ENCODE results near the gene ELMO1.

The ELMO1 gene

DNA sequence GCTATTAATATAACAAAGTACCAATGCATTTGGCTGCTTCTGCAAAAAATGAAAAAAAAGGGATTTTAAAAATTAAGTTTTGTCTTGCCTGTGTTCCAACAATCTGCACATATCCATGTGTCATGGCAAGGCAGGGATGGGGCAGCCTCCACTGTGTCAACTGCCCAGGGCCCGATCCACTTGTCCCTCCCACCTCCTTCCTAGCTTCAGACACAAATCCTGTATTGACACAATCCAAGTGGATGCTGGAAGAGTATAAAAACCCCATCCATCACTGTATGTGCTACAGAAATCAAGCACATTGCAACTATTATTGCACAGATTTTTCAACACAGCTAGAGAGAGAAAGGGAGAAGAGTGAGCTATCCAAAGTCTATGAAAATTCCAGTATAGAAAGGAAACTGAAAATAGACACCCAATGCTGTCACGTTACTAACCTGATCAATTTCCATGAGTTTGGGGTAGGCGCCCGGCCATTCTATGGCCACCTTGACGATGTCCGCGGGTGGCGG is 106.4 kb downstream of the ELMO1 start:
- no peak for DNase-seq
- in situ Hi-C loops (cut with HindIII; ENCODE audit: low pct_ligation_motif_present, low pct_unique_long_range_greater_than_20kb, low sequenced_read_pairs), result no loop called here

DNA sequence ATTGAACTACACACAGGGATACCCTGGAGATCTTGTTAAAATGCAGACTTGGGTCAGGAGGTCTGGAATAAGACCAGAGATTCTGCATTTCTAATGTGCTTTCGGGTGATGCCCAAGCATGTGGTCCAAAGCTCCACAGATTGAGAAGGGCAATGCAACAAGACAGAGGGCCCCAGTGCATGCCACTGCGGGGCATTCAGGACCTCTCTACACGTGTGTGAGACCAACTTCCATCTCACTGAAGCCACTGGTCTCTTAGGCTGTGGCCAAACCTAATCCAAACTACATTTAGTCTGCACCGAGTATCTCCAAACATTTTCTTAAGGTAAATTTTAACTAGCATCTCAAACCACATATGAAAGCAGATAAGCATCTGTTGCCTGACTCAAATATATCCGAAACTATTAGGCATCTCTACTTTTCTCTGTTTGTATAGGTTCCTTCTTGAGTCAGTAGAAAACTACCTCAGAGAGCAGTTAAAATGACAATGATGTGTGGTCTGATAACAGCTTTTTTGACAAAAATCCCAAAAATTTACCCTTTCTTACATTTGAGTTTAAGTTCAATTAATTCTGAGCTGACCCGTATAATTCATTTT is 107.5 kb downstream of the ELMO1 start:
- no peak for DNase-seq
- in situ Hi-C loops (cut with HindIII; ENCODE audit: low pct_ligation_motif_present, low pct_unique_long_range_greater_than_20kb, low sequenced_read_pairs), result no loop called here

DNA sequence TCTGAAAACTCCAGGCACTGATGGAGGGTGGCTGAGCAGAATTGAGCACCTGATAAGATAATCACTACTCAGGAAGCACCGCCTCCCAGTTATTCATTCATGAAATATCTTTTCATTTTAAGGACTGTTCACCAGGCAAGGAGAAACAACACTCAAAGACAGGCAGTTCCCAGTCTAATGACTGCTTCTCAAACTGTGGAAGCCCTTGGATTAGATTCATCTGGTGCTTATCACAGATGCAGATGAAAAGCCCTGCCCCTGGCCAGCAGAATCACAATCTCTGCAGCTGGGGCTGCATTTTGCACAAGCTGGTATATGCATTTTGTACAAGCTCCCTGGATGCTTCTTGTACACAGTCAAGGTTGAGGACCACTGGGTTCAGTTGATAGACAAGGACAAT is 109.7 kb downstream of the ELMO1 start:
- in situ Hi-C loops (cut with HindIII; ENCODE audit: low pct_ligation_motif_present, low pct_unique_long_range_greater_than_20kb, low sequenced_read_pairs), result no loop called here
- DNase-seq, result no peak

DNA sequence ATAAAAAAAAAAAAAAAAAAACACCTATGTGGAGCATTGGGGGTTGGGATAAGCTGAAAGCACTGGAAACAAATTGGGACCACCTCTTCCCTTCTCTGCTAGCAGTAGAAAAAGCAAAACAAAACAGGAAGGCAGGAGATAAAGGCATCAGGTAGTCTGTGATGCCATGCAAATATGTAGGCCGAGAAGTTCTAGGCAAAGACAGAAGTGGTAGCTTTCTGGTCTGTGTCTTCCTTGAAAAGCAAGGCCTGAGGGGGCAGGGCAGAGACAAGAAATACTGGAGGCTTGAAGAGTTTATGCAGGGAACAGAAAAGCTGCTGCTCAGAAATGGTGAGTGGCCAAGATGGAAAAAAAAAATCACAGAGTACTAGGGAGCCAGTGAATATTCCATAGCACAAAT is 111.1 kb downstream of the ELMO1 start:
- in situ Hi-C loops (cut with HindIII; ENCODE audit: low pct_ligation_motif_present, low pct_unique_long_range_greater_than_20kb, low sequenced_read_pairs), result no loop called here

DNA sequence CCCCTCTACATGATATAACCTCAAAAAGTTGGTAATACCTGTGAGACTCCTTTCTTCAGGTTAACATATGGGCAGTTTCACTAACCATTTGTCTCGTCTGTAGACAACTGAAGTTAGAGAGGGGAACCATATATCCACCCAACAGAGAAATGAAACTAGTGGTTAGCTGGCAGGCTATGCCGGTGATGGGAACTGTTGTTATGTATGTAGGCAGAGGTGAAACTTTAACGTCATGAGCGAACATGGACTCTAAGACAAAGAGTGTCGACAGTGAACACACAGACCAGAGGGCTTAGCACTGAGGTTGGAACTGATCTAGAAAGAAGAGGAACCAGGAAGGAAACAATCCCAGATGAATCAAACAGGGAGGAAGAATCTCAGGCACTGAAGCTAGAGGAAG is 112.4 kb downstream of the ELMO1 start:
- no peak for DNase-seq
- in situ Hi-C loops (cut with HindIII; ENCODE audit: low pct_ligation_motif_present, low pct_unique_long_range_greater_than_20kb, low sequenced_read_pairs), result no loop called here

More for the DNA sequence above, 111.1 kb downstream of the ELMO1 start:
- DNase-seq, result no peak

DNA sequence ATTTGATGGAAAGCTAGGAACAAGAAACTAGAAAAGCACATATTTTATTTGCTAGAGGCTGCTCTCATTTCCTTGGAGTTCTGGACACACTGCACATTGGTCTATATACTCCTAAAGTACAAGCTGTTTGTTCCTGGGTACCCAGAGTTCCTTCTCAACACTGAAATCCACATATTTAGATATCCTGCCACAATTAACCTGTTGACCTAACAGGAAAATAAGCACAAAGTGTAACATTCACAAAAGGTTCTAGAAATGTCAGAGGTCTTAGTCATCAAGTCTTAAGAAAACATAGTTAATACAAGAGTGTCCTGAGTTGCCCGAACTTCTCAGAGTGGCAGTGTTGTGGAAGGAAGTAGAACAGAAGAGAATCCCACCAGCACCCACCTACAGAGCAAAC is 115.6 kb downstream of the ELMO1 start:
- no peak for DNase-seq
- in situ Hi-C loops (cut with HindIII; ENCODE audit: low pct_ligation_motif_present, low pct_unique_long_range_greater_than_20kb, low sequenced_read_pairs), result no loop called here

DNA sequence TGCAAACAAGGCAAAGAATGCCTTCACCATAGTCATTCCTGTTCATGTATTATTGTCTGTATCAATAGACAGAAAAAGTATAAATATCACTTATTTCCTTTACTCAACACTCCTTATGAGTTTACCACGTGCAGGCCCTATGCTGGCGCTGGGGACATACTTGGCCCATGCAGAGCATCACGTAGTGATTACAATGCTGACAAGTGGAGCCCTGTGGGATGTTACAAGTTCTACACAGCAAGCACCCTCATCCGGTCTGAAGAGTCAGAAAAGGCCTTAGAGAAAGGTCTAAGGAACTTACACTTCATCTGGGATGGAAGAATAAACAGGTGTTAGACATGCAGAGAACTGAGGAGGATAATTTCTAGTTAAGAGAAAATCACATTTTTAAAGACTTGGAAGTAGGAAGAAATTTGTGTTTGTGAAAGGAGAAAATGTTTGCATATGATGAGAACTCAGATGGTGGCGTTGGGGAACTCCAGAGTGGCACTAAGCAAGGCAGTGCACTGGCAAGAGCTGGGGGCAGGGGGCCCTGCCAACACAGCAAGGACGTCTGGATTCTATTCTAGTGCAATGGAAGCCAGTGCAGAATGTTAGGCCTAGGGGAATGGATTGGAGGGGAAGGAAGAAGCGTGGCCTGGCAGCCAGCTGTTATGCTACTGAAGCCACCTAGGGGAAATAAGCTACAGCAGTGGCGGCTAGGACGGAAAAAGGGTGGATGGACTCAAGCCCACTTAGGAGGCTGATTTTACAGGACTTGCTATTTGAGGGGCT is 116.2 kb downstream of the ELMO1 start:
- in situ Hi-C loops (cut with HindIII; ENCODE audit: low pct_ligation_motif_present, low pct_unique_long_range_greater_than_20kb, low sequenced_read_pairs), result no loop called here
- DNase-seq, result no peak

DNA sequence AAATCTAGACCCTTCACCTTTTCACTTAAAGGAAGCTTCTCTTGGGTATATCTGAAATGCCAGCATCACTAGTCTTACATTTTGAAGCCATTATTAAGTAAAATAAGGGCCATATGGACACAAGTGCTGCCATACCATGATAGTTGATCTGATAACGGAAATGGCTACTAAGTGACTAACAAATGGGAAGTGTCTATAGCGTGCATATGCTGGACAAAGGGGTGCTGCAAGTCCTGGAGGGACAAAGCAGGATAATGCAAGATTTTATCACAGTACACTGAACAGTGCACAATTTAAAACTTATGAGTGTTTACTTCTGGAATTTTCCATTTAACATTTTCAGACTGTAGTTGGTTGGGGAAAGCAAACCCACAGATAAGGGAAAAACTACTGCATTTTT is 117.9 kb downstream of the ELMO1 start:
- in situ Hi-C loops (cut with HindIII; ENCODE audit: low pct_ligation_motif_present, low pct_unique_long_range_greater_than_20kb, low sequenced_read_pairs), result no loop called here
- no peak for DNase-seq

DNA sequence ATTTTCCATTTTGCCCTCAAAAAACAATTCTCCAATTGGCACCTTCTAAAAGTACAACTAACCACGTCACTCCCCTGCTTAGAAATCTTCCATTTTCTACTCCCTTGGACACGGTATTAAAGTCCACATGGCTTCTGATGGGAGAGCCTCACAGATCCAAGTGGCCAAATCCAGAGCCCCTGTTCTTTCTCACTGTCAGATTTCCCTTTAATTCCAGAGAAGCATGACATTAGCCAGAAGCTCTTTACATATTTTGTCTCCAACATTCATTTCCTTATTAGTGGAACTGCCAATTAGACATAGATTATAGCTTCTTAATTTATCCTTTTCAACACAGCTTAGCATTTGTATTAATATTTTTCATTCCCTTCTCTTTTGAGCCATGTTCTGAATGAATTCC is 118.7 kb downstream of the ELMO1 start:
- DNase-seq, result no peak
- in situ Hi-C loops (cut with HindIII; ENCODE audit: low pct_ligation_motif_present, low pct_unique_long_range_greater_than_20kb, low sequenced_read_pairs), result no loop called here

DNA sequence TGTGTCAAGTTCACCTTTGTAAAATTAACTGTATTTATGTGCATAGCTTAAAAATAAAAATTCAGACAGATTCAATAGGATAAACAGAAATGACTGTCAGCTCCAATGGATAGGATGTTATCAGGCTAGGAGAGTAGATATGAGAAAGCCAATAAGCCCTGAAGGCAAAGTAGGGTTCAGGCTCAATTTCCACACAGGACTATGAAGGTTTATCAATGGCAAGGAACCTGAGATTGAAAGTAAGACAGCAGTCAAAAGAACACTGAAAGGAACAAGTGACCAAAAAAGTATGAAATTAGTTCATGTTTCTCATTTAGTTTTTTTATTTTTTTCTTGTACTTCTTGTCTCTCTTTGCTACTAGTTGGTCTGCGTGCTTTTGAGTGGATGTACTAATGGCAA is 121.4 kb downstream of the ELMO1 start:
- DNase-seq, result no peak
- in situ Hi-C loops (cut with HindIII; ENCODE audit: low pct_ligation_motif_present, low pct_unique_long_range_greater_than_20kb, low sequenced_read_pairs), result no loop called here

DNA sequence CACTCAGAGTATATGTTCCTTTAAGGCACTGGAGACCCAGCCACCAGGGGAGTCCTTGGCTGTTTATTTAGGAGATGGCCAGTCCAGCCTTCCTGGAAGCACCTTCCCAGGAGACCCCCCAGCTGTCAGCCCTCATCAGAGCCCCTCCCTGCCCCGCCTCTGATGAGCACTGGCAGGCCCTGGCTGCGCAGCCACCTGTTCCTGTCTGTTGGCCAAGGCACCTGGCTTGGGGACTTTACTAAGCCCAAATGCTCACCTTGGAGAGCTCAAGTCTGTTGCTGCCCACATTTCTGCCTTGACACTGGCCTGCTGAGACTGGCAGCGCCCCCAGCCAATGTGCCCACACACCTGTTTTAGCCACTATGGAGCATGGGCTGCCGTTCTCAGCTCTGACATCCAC is 124.7 kb downstream of the ELMO1 start:
- no peak for DNase-seq
- in situ Hi-C loops (cut with HindIII; ENCODE audit: low pct_ligation_motif_present, low pct_unique_long_range_greater_than_20kb, low sequenced_read_pairs), result no loop called here

DNA sequence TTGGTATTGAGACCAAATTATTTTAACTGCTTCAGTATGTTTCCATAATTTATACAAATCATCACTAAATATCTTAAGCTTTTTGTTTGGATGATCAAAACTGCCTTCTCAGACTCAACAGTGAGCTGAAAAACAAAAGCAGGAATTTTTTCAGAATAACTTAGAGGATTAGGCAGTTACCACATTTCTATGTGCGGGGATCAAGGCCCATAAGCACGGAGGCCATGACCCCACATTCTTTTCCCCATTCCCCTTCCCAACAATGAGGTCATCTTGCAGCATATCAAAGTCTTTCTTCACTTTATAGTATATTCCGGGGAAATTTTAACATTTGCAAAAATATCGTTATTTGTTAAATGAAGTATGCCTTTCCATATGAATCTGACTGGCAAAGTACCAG is 125.8 kb downstream of the ELMO1 start:
- in situ Hi-C loops (cut with HindIII; ENCODE audit: low pct_ligation_motif_present, low pct_unique_long_range_greater_than_20kb, low sequenced_read_pairs), result no loop called here
- no peak for DNase-seq

DNA sequence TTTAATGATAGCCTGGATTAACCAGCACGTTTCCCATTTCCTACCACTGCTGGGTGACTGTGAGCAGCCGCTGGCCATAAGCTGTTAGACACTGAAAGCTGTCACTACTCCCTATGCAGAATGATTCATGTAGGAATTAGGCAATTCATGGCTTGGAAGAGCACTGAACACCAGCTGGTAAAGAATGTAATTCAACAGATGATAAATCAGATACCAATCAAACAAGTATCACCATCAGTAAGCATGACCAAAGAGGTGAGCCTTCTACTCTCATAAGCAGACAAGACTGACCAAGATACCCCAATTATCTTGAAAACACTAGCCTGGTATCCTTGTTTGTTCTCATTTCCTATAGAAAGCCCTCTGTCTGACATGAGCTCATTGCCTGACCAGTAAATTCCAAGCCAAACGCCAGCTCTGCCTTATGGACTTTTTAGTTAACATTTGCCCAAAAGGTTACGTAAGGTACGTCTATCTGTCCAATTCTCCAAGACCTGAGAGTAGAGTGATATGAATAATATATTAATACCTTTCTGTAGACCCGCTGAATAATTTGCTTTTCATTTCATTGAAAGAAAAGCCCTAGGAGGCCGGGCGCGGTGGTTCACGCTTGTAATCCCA is 127.7 kb downstream of the ELMO1 start:
- DNase-seq, result no peak
- in situ Hi-C loops (cut with HindIII; ENCODE audit: low pct_ligation_motif_present, low pct_unique_long_range_greater_than_20kb, low sequenced_read_pairs), result no loop called here

DNA sequence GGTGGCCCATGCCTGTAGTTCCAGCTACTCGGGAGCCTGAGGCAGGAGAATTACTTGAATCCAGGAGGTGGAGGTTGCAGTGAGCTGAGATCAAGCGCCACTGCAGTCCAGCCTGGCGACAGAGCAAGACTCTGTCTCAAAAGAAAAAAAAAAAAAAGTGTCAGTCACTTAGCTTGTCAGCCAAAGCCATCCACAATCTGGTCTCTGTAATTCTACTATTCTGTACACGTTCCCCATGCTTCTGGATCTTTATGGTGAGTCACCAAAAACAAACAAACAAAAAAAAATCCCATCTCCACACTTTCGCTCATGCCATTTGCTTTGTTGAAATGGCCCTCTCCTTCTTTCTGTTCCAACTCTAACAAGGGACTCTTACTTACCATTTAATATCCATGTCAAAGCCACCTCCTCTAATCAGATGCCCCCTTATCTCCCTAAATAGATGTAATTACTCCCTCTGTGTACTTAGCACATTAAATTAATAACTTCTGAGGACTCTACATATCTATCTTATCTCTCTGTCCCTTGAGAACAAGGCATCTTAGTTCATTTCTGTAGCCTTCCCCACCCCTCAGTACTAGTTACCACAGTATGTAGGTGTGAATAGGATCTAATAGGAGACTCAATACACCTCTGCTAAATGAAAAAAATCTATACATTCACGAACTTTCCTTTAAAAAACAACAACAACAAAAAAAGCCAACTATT is 128.4 kb downstream of the ELMO1 start:
- in situ Hi-C loops (cut with HindIII; ENCODE audit: low pct_ligation_motif_present, low pct_unique_long_range_greater_than_20kb, low sequenced_read_pairs), result no loop called here
- DNase-seq, result no peak

DNA sequence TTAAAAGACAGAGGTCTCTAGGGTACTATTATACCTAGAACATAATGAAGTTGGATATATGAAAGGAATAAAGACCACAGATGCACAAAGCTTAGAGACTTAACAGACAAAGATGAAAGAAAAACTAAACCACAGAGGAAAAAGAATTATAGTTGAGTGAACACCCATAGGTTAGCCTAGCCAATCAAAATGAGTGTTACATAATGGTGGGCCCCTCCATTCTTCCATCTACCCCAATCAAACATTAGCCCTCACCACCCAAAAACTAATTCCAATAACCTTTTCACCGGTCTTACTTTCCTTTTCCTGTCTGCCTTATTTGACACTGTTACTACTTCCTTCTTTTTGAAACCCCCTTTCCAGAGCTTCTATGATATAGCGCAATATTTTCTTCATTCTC is 130.1 kb downstream of the ELMO1 start:
- in situ Hi-C loops (cut with HindIII; ENCODE audit: low pct_ligation_motif_present, low pct_unique_long_range_greater_than_20kb, low sequenced_read_pairs), result no loop called here
- no peak for DNase-seq

DNA sequence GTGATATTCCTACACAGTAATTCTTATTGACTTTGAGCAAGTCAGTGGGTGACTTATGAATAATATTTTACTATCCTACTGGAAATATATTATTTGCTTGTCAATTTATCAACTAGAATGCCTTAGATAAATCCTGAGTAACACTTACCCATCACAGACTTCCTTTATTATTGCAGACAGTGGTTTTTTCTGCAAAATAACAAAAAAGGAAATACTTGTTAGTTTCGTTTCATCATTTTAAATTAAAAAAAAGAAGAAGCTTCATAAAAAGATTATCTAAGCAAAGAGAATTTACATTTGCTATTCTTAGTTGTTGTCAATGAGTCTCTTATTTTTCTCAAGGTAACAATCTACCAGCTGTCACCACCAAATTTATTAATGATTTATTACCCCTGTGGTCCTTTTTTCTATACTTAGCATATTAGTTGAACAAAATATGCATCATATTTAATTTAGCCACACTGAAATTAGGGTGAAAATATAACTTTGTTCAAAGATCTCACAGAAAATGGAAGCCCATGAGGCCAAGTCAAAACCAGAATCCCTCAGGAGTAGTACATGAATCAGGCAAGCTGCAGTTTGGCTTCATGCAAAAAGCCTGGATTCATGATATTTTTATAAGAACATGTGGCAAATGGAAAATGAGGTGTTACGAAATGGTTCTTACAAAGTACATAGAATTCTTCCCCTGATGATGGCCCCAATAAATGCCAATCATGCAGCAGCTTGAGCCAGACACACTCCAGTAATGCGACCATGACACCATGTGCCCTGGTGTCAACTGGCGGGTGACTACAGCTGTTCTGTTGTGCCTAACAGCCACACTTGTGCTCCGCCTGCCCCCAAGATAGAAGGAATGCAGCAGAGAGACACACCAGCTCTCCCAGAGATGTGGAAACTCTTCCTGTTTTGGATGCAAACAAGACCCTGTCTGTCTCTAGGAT is 132.6 kb downstream of the ELMO1 start:
- no peak for DNase-seq
- in situ Hi-C loops (cut with HindIII; ENCODE audit: low pct_ligation_motif_present, low pct_unique_long_range_greater_than_20kb, low sequenced_read_pairs), result no loop called here

DNA sequence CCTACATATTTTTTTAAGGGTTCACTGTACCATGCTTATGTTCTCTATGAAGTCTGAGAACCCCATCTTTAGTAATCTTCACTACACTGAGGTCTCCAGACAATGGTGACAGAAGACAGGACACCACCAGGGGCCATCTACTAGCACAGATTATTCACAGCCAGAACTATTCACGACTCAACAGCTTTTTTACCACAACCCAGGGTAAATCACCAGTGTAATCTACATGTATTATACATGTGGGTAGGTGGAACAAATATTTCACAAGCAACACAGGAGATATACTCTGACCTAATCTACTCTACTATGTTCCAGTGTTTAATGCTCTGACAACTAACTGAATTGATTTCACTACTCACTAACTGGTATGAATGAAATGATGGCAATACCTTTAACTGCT is 136.1 kb downstream of the ELMO1 start:
- in situ Hi-C loops (cut with HindIII; ENCODE audit: low pct_ligation_motif_present, low pct_unique_long_range_greater_than_20kb, low sequenced_read_pairs), result no loop called here
- DNase-seq, result no peak

DNA sequence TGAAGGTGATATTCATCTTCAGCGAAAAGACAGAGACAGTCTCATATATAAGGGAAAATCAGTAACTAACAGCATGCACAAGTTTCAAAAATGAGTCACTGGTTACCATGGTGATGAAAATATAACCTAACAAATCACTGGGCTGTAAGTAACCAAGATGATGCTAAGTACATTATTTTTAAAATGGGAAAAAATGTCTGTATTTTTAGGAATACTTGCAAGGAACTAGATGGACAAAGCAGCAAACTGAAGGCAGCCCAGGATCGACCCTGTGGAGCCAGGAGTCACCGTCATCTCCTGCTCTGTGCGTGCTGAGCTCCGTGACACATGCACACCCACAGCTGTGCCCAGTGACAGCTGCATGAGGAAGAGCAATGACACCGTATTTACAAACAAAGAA is 137.3 kb downstream of the ELMO1 start:
- DNase-seq, result peak; percentile 41
- in situ Hi-C loops (cut with HindIII; ENCODE audit: low pct_ligation_motif_present, low pct_unique_long_range_greater_than_20kb, low sequenced_read_pairs), result no loop called here

Data from ACHN (cell line).